GM12878 (cell line): ENCODE data around the gene SCRN2. TPM values are rescaled to one million over a fixed set of nuclear protein-coding genes. Genes with fewer than 3 reads are reported as not detected.

Source experiments
- ATAC-seq: fragments of 200-7000 bp; cut with Tn5 transposase; 3 replicates; pipeline ENCODE4 v1.9.1; 2020; ENCODE audit warnings: mild to moderate bottlenecking, moderate library complexity
- BruUV-seq: library from RNA; stranded (reverse); fragments of 400-500 nt; replicated peaks from 2 replicates; lab custom pipeline; 2021; lab: Mats Ljungman, UMichigan
- CTCF ChIA-PET: fragments of 300-600 bp; sonication (Branson Sonifier 250); formaldehyde crosslinking; extraction: SDS; loops from one replicate; lab custom pipeline; 2021; ENCODE audit warnings: inconsistent platforms; lab: Yijun Ruan, JAX
- POLR2A ChIA-PET: fragments of 350-600 bp; formaldehyde crosslinking; extraction: SDS; loops from one replicate; lab custom pipeline; 2021; ENCODE audit warnings: inconsistent platforms; lab: Charles Lee
- RAD21 ChIA-PET: fragments of 300-600 bp; sonication (Branson Sonifier 250); formaldehyde crosslinking; loops from one replicate; lab custom pipeline; 2023; ENCODE audit warnings: antibody characterized with exemption; ENCODE audit not compliant: unreplicated experiment; lab: Charles Lee
- SMC1A ChIA-PET: fragments of 300-600 bp; sonication (Branson Sonifier 250); formaldehyde crosslinking; loops from one replicate; lab custom pipeline; 2023; ENCODE audit not compliant: unreplicated experiment, uncharacterized antibody; lab: Charles Lee
- DNase-seq: peaks from one replicate; pipeline ENCODE4 v3.0.0-alpha.2; 2011; ENCODE audit warnings: low read depth, low spot score
- FAIRE-seq: peaks from 3 replicates; lab custom pipeline; 2011; peaks lifted over from hg19 to GRCh38; lab: Jason Lieb, UNC
- H2AFZ ChIP-seq: 2 replicates; pipeline ENCODE4 v1.6.0; 2011; ENCODE audit warnings: low read depth, low read length, control low read depth; ENCODE audit not compliant: control insufficient read depth
- H3K27ac ChIP-seq: 2 replicates; pipeline ENCODE4 v1.5.1; 2011; ENCODE audit warnings: control low read depth; ENCODE audit not compliant: control insufficient read depth, insufficient read depth
- H3K27me3 ChIP-seq, 2 experiments: replicated peaks in 1 of 2; 2 replicates each; pipeline versions ENCODE4 v1.6.0 to v1.6.1; 2011; ENCODE audit warnings: low read length in 1 of 2; ENCODE audit not compliant: control insufficient read depth in 2 of 2, insufficient read depth in 2 of 2
- H3K36me3 ChIP-seq, 2 experiments: 2 replicates each; pipeline ENCODE4 v1.5.1; 2011; ENCODE audit warnings: low read length in 1 of 2; ENCODE audit not compliant: control insufficient read depth in 2 of 2, insufficient read depth in 2 of 2
- H3K4me1 ChIP-seq: 2 replicates; pipeline ENCODE4 v1.6.1; 2011; ENCODE audit warnings: mild to moderate bottlenecking, low read length, moderate library complexity, mixed read lengths; ENCODE audit not compliant: control insufficient read depth, insufficient read depth
- H3K4me2 ChIP-seq: 2 replicates; pipeline ENCODE4 v1.6.0; 2011; ENCODE audit warnings: control low read depth; ENCODE audit not compliant: control insufficient read depth, insufficient read depth
- H3K4me3 ChIP-seq: fragments of 200-600 bp; sonication (generic); 2 replicates; pipeline ENCODE4 v1.5.1; 2016
- H3K79me2 ChIP-seq: 2 replicates; pipeline ENCODE4 v1.6.0; 2011; ENCODE audit warnings: low read length; ENCODE audit not compliant: control insufficient read depth, insufficient read depth
- H3K9ac ChIP-seq: 2 replicates; pipeline ENCODE4 v1.8.0; 2011; ENCODE audit warnings: low read length, control low read depth, mixed read lengths; ENCODE audit not compliant: control insufficient read depth, insufficient read depth
- H3K9me3 ChIP-seq: replicated peaks from 3 replicates; pipeline ENCODE4 v1.5.1; 2011; ENCODE audit warnings: mild to moderate bottlenecking, low read length; ENCODE audit not compliant: control insufficient read depth, insufficient read depth
- H4K20me1 ChIP-seq: 2 replicates; pipeline ENCODE4 v1.6.0; 2011; ENCODE audit not compliant: control insufficient read depth, insufficient read depth
- ASH2L ChIP-seq: fragments of 300-600, 200-600 bp; sonication (generic); IDR thresholded peaks from 2 replicates; pipeline ENCODE4 v1.6.1; 2017; ENCODE audit warnings: low read depth, mild to moderate bottlenecking, borderline replicate concordance
- ATF7 ChIP-seq: fragments of 450-650 bp; IDR thresholded peaks from 2 replicates; pipeline ENCODE4 v1.6.1; 2016; ENCODE audit warnings: low read depth, mild to moderate bottlenecking
- BHLHE40 ChIP-seq, 2 experiments: fragments of 450-650 bp in 1 of 2; IDR thresholded peaks; 2 replicates each; pipeline ENCODE4 v1.6.1; 2011 to 2017; ENCODE audit warnings: low read depth in 2 of 2, borderline replicate concordance in 1 of 2, improper control_type of control experiment in 1 of 2, low read length in 1 of 2, mild to moderate bottlenecking in 1 of 2
- HCFC1 ChIP-seq: fragments of 150-350 bp; IDR thresholded peaks from 2 replicates; pipeline ENCODE4 v1.6.1; 2014; ENCODE audit warnings: low read length
- IKZF1 ChIP-seq: fragments of 450-650 bp; conservative IDR thresholded peaks from 2 replicates; pipeline ENCODE4 v1.6.1; 2017; ENCODE audit warnings: antibody characterized with exemption, mild to moderate bottlenecking
- JUNB ChIP-seq: IDR thresholded peaks from 2 replicates; pipeline ENCODE4 v1.6.1; 2016; ENCODE audit warnings: antibody characterized with exemption, mild to moderate bottlenecking
- MXI1 ChIP-seq: fragments of 150-350 bp; IDR thresholded peaks from 2 replicates; pipeline ENCODE4 v1.6.1; 2011; ENCODE audit warnings: low read depth, mild to moderate bottlenecking, inconsistent platforms, low read length, improper control_type of control experiment
- NKRF ChIP-seq: fragments of 450-650 bp; conservative IDR thresholded peaks from 2 replicates; pipeline ENCODE4 v1.6.1; 2017; ENCODE audit warnings: mild to moderate bottlenecking, moderate library complexity
- PBX3 ChIP-seq: IDR thresholded peaks from 2 replicates; pipeline ENCODE4 v1.6.1; 2011; ENCODE audit warnings: mild to moderate bottlenecking, low read depth, low read length, moderate library complexity; ENCODE audit not compliant: insufficient replicate concordance
- RAD51 ChIP-seq: fragments of 450-650 bp; IDR thresholded peaks from 2 replicates; pipeline ENCODE4 v1.6.1; 2016; ENCODE audit warnings: moderate library complexity, mild to moderate bottlenecking, inconsistent platforms
- RCOR1 ChIP-seq: conservative IDR thresholded peaks from 2 replicates; pipeline ENCODE4 v1.6.1; 2012; ENCODE audit warnings: low read depth, low read length, improper control_type of control experiment
- RELA ChIP-seq: fragments of 450-650 bp; IDR thresholded peaks from 2 replicates; pipeline ENCODE4 v1.8.0; 2014; ENCODE audit warnings: borderline replicate concordance; ENCODE audit not compliant: partially characterized antibody
- RELB ChIP-seq: fragments of 450-650 bp; IDR thresholded peaks from 2 replicates; pipeline ENCODE4 v1.6.1; 2017; ENCODE audit warnings: low read depth, mild to moderate bottlenecking, moderate library complexity
- RUNX3 ChIP-seq: IDR thresholded peaks from 2 replicates; pipeline ENCODE4 v1.6.1; 2012; ENCODE audit warnings: low read length, inconsistent platforms
- ZBTB40 ChIP-seq: fragments of 450-650 bp; IDR thresholded peaks from 2 replicates; pipeline ENCODE4 v1.6.1; 2016; ENCODE audit warnings: mild to moderate bottlenecking, moderate library complexity, borderline replicate concordance
- WGBS: methylation state at CpG from one replicate; pipeline ENCODE4 v1.1.6; 2016; ENCODE audit warnings: low lambda C conversion rate; ENCODE audit not compliant: insufficient replicate concordance, insufficient coverage; ENCODE audit errors: missing lambda C conversion rate; 5-methylcytosine and 5-hydroxymethylcytosine counted together
- in situ Hi-C: fragments of 300-500 bp; cut with MboI; formaldehyde crosslinking; loops from 9 replicates; pipeline ENCODE4 v1.14.3; 2018; ENCODE audit warnings: mixed read lengths
- intact Hi-C: fragments of 100-400 bp; cut with micrococcal nuclease; formaldehyde crosslinking; loops from one replicate; pipeline ENCODE4 v1.14.2; 2022; ENCODE audit not compliant: unreplicated experiment
- polyA plus RNA-seq, 11 experiments: library from polyadenylated mRNA; depleted of rRNA in 4 of 11; unstranded in 6 of 11; stranded (reverse) in 5 of 11; fragments of >200 nt; fragmentation: Nextera tagmentation in 4 of 11; fragmentation: Illumina TruSeq in 1 of 11; extraction: Ambion mirVana in 4 of 11; extraction: Trizol in 1 of 11; gene quantifications; 1 replicate in 1 of 11; 2 replicates in 10 of 11; pipeline versions ENCODE4 v1.2.1 to v1.2.3, GENCODE V29; 2011 to 2016; ENCODE audit warnings: inconsistent platforms in 2 of 11, missing spikeins in 2 of 11, low read depth in 1 of 11
- total RNA-seq, 4 experiments: library from RNA; depleted of rRNA in 3 of 4; stranded (reverse); fragments of >200 nt in 3 of 4; fragmentation: Illumina TruSeq in 1 of 4; extraction: Trizol in 1 of 4; gene quantifications; 2 replicates each; pipeline versions ENCODE4 v1.2.1 to v1.2.3, GENCODE V29; 2013 to 2021

Gene SCRN2
- total and polyA plus RNA-seq, 10 of the 15 experiments (the other 5 are each of a cell fraction or from before 2014, with no cell fraction given) = 0.34 to 33.3 (median 20.1) TPM

GRCh38 chr17:47853616-47854015 lies 12.5 kb upstream of the SCRN2 start:
- no peak for FAIRE-seq
- Histone ChIP-seq H3K4me2 (no peak overlapping the region), H2AFZ (no peak overlapping the region), H4K20me1 (no peaks in the 10 kb centered on the region), H3K4me3 (no peak overlapping the region), H3K27me3 (peaks cover 22 to 50% of the 10 kb centered on the region in 2 experiments), H3K36me3 (no peaks in the 10 kb centered on the region), H3K79me2 (no peaks in the 10 kb centered on the region), H3K4me1 (peaks cover 5% of the 10 kb centered on the region), H3K9me3 (no peaks in the 10 kb centered on the region), H3K27ac (no peak overlapping the region), H3K9ac (no peak overlapping the region)
- no peak for ATAC-seq
- 37% methylated on average over 5 of the region's 5 CpGs for WGBS
- ChIA-PET RAD21 (no interaction called here), CTCF (interaction anchor here (1.0 to 1.4 kb wide), 2 partner anchors 11 to 12 kb away, joined by 4 to 5 read pairs; partner anchors contain the start of gene SCRN2), POLR2A (no interaction called here), SMC1A (interaction anchor here (2.0 to 13.1 kb wide), 2 partner anchors 12 to 35 kb away, joined by 5 to 231 read pairs; partner anchors contain the start of genes SCRN2 and SP2)
- DNase-seq = no peak
- no TSS peak for BruUV-seq
- in situ Hi-C loops = no loop called here
- intact Hi-C loops = no loop called here
- TF ChIP-seq ZBTB40 (no peak), RUNX3 (no peak), NKRF (no peak), RELB (no peak), RCOR1 (no peak), IKZF1 (no peak), RELA (no peak), RAD51 (no peak), ASH2L (no peak), BHLHE40 (IDR thresholded peaks at IDR 0.05; ENCODE audit: borderline replicate concordance in 1 of 2, low read depth in 2 of 2, low read length in 1 of 2) (no peak), ATF7 (no peak), HCFC1 (no peak), PBX3 (no peak), JUNB (no peak), MXI1 (no peak)
